PC-9 (cell line): ENCODE data around the gene TMEM178A.

ENCODE experiments used
- CTCF ChIP-seq: fragments of 200-600 bp; sonication (generic); conservative IDR thresholded peaks from 2 replicates; pipeline ENCODE4 v1.6.1; 2017; ENCODE audit warnings: mixed run types, antibody characterized with exemption, mild to moderate bottlenecking, moderate library complexity
- EZH2 ChIP-seq: fragments of 200-600 bp; sonication (generic); IDR thresholded peaks from 2 replicates; pipeline ENCODE4 v1.8.0; 2017; ENCODE audit warnings: antibody characterized with exemption, low read depth

- TF ChIP-seq CTCF (no peak), EZH2 (no peak)
Measured at GRCh38 chr2:39710807-39711206, 45.1 kb downstream of the TMEM178A start.
